Tibial artery (tissue), 4 donors: Measurements from ENCODE around the gene CD44.

Experiments
- DNase-seq, 2 donors: peaks; one replicate each; pipeline ENCODE4 v3.0.0-alpha.2; 2019
- H3K27ac ChIP-seq, 2 donors: fragments of 200-600 bp; sonication (generic) in 1 of 2; 1 replicate in 1 of 2; 2 replicates in 1 of 2; pipeline ENCODE4 v1.5.1; 2018 to 2019; ENCODE audit warnings: mild to moderate bottlenecking in 1 of 2
- H3K27me3 ChIP-seq, 2 donors: fragments of 200-600 bp; sonication (generic) in 1 of 2; one replicate each; pipeline versions ENCODE4 v1.5.1 to v1.6.0; 2016 to 2019
- H3K36me3 ChIP-seq, 3 donors: fragments of 200-600 bp; sonication (generic) in 2 of 3; one replicate each; pipeline ENCODE4 v1.5.1; 2016 to 2019; ENCODE audit warnings: mild to moderate bottlenecking in 2 of 3
- H3K4me1 ChIP-seq, 4 donors: fragments of 200-600 bp; sonication (generic) in 2 of 4; 1 replicate in 3 of 4; 2 replicates in 1 of 4; pipeline ENCODE4 v1.5.1; 2016 to 2019
- H3K4me3 ChIP-seq, 2 donors: fragments of 200-600 bp; sonication (generic) in 1 of 2; 1 replicate in 1 of 2; 2 replicates in 1 of 2; pipeline ENCODE4 v1.5.1; 2018 to 2019; ENCODE audit warnings: mild to moderate bottlenecking in 2 of 2
- H3K9me3 ChIP-seq, 3 donors: fragments of 200-600 bp; sonication (generic) in 1 of 3; one replicate each; pipeline ENCODE4 v1.5.1; 2016 to 2019
- CTCF ChIP-seq, 2 experiments: fragments of 200-600 bp in 1 of 2; fragments of 450-650 bp in 1 of 2; IDR thresholded peaks; one replicate each; pipeline ENCODE4 v1.5.1; 2017 to 2019; ENCODE audit warnings: antibody characterized with exemption in 2 of 2, mild to moderate bottlenecking in 1 of 2, moderate library complexity in 1 of 2
- intact Hi-C: fragments of 100-400 bp; cut with DNase I; formaldehyde crosslinking; loops from one replicate; pipeline ENCODE4 v1.15.0; 2023; ENCODE audit warnings: low total_unique reads

The CD44 gene

GRCh38 chr11:35165423-35166368 is 26.7 kb downstream of the CD44 start:
- Histone ChIP-seq H3K9me3 (no peaks in the 10 kb centered on the region), H3K4me1 (peaks cover 0 to 100% (median 82%) of the 10 kb centered on the region in 4 donors), H3K36me3 (no peaks in the 10 kb centered on the region), H3K4me3 (no peak overlapping the region), H3K27me3 (no peaks in the 10 kb centered on the region), H3K27ac (peak overlapping the region; percentile 73 to 78)
- TF ChIP-seq CTCF (IDR thresholded peaks at IDR 0.05) = no peak
- DNase-seq = peak in 1 of 2 donors; percentile 62
- intact Hi-C loops = no loop called here

GRCh38 chr11:35166369-35167360 is 27.7 kb downstream of the CD44 start:
- H3K4me3 ChIP-seq = no peak overlapping the region
- no peaks in the 10 kb centered on the region for H3K36me3 ChIP-seq
- no peak for TF ChIP-seq CTCF (IDR thresholded peaks at IDR 0.05)
- H3K4me1 ChIP-seq = peaks cover 0 to 98% (median 80%) of the 10 kb centered on the region in 4 donors
- H3K27ac ChIP-seq = peak overlapping the region; percentile 73 to 78
- DNase-seq = peak; percentile 79 to 80
- H3K27me3 ChIP-seq = no peaks in the 10 kb centered on the region
- no peaks in the 10 kb centered on the region for H3K9me3 ChIP-seq
- intact Hi-C loops = no loop called here

GRCh38 chr11:35167426-35167954 is 28.5 kb downstream of the CD44 start:
- Histone ChIP-seq H3K9me3 (no peaks in the 10 kb centered on the region), H3K4me3 (no peak overlapping the region), H3K27ac (peak overlapping the region; percentile 73 to 78), H3K4me1 (peaks cover 0 to 98% (median 73%) of the 10 kb centered on the region in 4 donors), H3K27me3 (no peaks in the 10 kb centered on the region), H3K36me3 (no peaks in the 10 kb centered on the region)
- DNase-seq = peak; percentile 69 to 78
- TF ChIP-seq CTCF (IDR thresholded peaks at IDR 0.05) = no peak
- intact Hi-C loops = no loop called here

- Histone ChIP-seq H3K36me3 (no peaks in the 10 kb centered on the region), H3K9me3 (no peaks in the 10 kb centered on the region), H3K4me3 (no peak overlapping the region), H3K27ac (peak overlapping the region; percentile 73 to 78), H3K27me3 (no peaks in the 10 kb centered on the region), H3K4me1 (peaks cover 0 to 98% (median 72%) of the 10 kb centered on the region in 4 donors)
- no peak for TF ChIP-seq CTCF (IDR thresholded peaks at IDR 0.05)
- DNase-seq = no peak
- intact Hi-C loops = no loop called here
Measured at GRCh38 chr11:35168671-35169070, 29.7 kb downstream of the CD44 start.

- Histone ChIP-seq H3K9me3 (no peaks in the 10 kb centered on the region), H3K27ac (peak overlapping the region; percentile 73 to 78), H3K4me1 (peaks cover 0 to 98% (median 71%) of the 10 kb centered on the region in 4 donors), H3K36me3 (no peaks in the 10 kb centered on the region), H3K4me3 (no peak overlapping the region), H3K27me3 (no peaks in the 10 kb centered on the region)
- no peak for TF ChIP-seq CTCF (IDR thresholded peaks at IDR 0.05)
- intact Hi-C loops = no loop called here
- no peak for DNase-seq
Measured at GRCh38 chr11:35169112-35169511, 30.1 kb downstream of the CD44 start.
